ENCODE data around the gene MIOX. TPM values are rescaled to one million over a fixed set of nuclear protein-coding genes. Genes with fewer than 3 reads are reported as not detected.

The MIOX gene
- total RNA-seq, 4 donors from 2014 or later = not detected

GRCh38 chr22:50520826-50521453 is 34.3 kb downstream of the MIOX start:
- no peak overlapping the region for H3K4me3 ChIP-seq
- H3K4me1 ChIP-seq = no peaks in the 10 kb centered on the region
- no peak for TF ChIP-seq POLR2A (IDR thresholded peaks at IDR 0.05)
- TF ChIP-seq CTCF (IDR thresholded peaks at IDR 0.05) = no peak
- intact Hi-C loops (cut with DNase I; ENCODE audit: low total_unique reads) = no loop called here
- H3K27ac ChIP-seq = no peak overlapping the region
- no peak for DNase-seq
- no peaks in the 10 kb centered on the region for H3K27me3 ChIP-seq
- no peaks in the 10 kb centered on the region for H3K9me3 ChIP-seq
- no peaks in the 10 kb centered on the region for H3K36me3 ChIP-seq

GRCh38 chr22:50521710-50522109 is 35.1 kb downstream of the MIOX start:
- Histone ChIP-seq H3K27ac (no peak overlapping the region), H3K9me3 (no peaks in the 10 kb centered on the region), H3K27me3 (no peaks in the 10 kb centered on the region), H3K36me3 (no peaks in the 10 kb centered on the region), H3K4me3 (no peak overlapping the region), H3K4me1 (no peaks in the 10 kb centered on the region)
- TF ChIP-seq POLR2A (IDR thresholded peaks at IDR 0.05) (no peak), CTCF (IDR thresholded peaks at IDR 0.05) (no peak)
- intact Hi-C loops (cut with DNase I; ENCODE audit: low total_unique reads) = no loop called here
- DNase-seq = no peak

- no peak overlapping the region for H3K4me3 ChIP-seq
- no peaks in the 10 kb centered on the region for H3K27me3 ChIP-seq
- intact Hi-C loops (cut with DNase I; ENCODE audit: low total_unique reads) = no loop called here
- no peak for TF ChIP-seq POLR2A (IDR thresholded peaks at IDR 0.05)
- no peak for TF ChIP-seq CTCF (IDR thresholded peaks at IDR 0.05)
- H3K9me3 ChIP-seq = no peaks in the 10 kb centered on the region
- H3K36me3 ChIP-seq = no peaks in the 10 kb centered on the region
- H3K4me1 ChIP-seq = no peaks in the 10 kb centered on the region
- DNase-seq = no peak
- H3K27ac ChIP-seq = no peak overlapping the region
Observed at GRCh38 chr22:50522208-50522805, 35.6 kb downstream of the MIOX start.

- H3K36me3 ChIP-seq = no peaks in the 10 kb centered on the region
- DNase-seq = no peak
- H3K27me3 ChIP-seq = no peaks in the 10 kb centered on the region
- H3K9me3 ChIP-seq = no peaks in the 10 kb centered on the region
- H3K4me1 ChIP-seq = no peaks in the 10 kb centered on the region
- H3K27ac ChIP-seq = no peak overlapping the region
- no peak overlapping the region for H3K4me3 ChIP-seq
- intact Hi-C loops (cut with DNase I; ENCODE audit: low total_unique reads) = no loop called here
- TF ChIP-seq CTCF (IDR thresholded peaks at IDR 0.05) = no peak
- no peak for TF ChIP-seq POLR2A (IDR thresholded peaks at IDR 0.05)
Observed at GRCh38 chr22:50522806-50523438, 36.3 kb downstream of the MIOX start.

GRCh38 chr22:50523458-50523805 is 36.8 kb downstream of the MIOX start:
- intact Hi-C loops (cut with DNase I; ENCODE audit: low total_unique reads) = no loop called here
- DNase-seq = no peak
- no peaks in the 10 kb centered on the region for H3K36me3 ChIP-seq
- no peaks in the 10 kb centered on the region for H3K9me3 ChIP-seq
- no peak overlapping the region for H3K27ac ChIP-seq
- H3K4me3 ChIP-seq = no peak overlapping the region
- H3K27me3 ChIP-seq = no peaks in the 10 kb centered on the region
- no peaks in the 10 kb centered on the region for H3K4me1 ChIP-seq
- TF ChIP-seq CTCF (IDR thresholded peaks at IDR 0.05) (no peak), POLR2A (IDR thresholded peaks at IDR 0.05) (no peak)

Measured in uterus (tissue), 4 donors.